HepG2 (cell line): ENCODE results near the gene NELFCD. TPM values are rescaled to one million over a fixed set of nuclear protein-coding genes. Genes with fewer than 3 reads are reported as not detected.
A peak's percentile ranks its signal among the peaks of the same experiment; 100 is the strongest.

Experiments used
- NPAS2 ChIP-seq: sonication (generic); formaldehyde crosslinking; IDR thresholded peaks from 2 replicates; pipeline ENCODE4 v1.8.0; 2022; ENCODE audit warnings: mild to moderate bottlenecking, missing genetic modification reagents, borderline replicate concordance
- POGZ ChIP-seq: sonication (generic); formaldehyde crosslinking; IDR thresholded peaks from 2 replicates; pipeline ENCODE4 v1.4.0; 2020; ENCODE audit warnings: mild to moderate bottlenecking, missing genetic modification reagents
- PRPF4 ChIP-seq: fragments of 200-400 bp; formaldehyde crosslinking; IDR thresholded peaks from 2 replicates; pipeline ENCODE4 v1.6.1; 2016; ENCODE audit warnings: low read length, low read depth; ENCODE audit not compliant: poor library complexity, severe bottlenecking
- YY1 ChIP-seq: IDR thresholded peaks from 2 replicates; pipeline ENCODE4 v1.6.1; 2011; ENCODE audit warnings: low read length, low read depth, moderate library complexity, mild to moderate bottlenecking; ENCODE audit not compliant: insufficient read depth, insufficient replicate concordance
- ZMYM3 ChIP-seq: sonication (generic); formaldehyde crosslinking; IDR thresholded peaks from 2 replicates; pipeline ENCODE4 v1.5.1; 2020; ENCODE audit warnings: mild to moderate bottlenecking, missing genetic modification reagents
- ZMYM4 ChIP-seq: sonication (generic); formaldehyde crosslinking; IDR thresholded peaks from 2 replicates; pipeline ENCODE4 v1.8.1; 2023; ENCODE audit warnings: mild to moderate bottlenecking, missing genetic modification reagents
- ZNF333 ChIP-seq: sonication (generic); formaldehyde crosslinking; IDR thresholded peaks from 2 replicates; pipeline ENCODE4 v1.4.0; 2020; ENCODE audit warnings: mild to moderate bottlenecking, missing genetic modification reagents, borderline replicate concordance
- ZNF414 ChIP-seq: sonication (generic); formaldehyde crosslinking; IDR thresholded peaks from 2 replicates; pipeline ENCODE4 v1.5.0; 2020; ENCODE audit warnings: missing genetic modification reagents
- ZNF687 ChIP-seq: sonication (generic); formaldehyde crosslinking; IDR thresholded peaks from 2 replicates; pipeline ENCODE4 v1.5.1; 2020; ENCODE audit warnings: mild to moderate bottlenecking, missing genetic modification reagents, moderate library complexity
- polyA plus RNA-seq, 8 experiments: library from polyadenylated mRNA; depleted of rRNA in 3 of 8; stranded (reverse) in 7 of 8; unstranded in 1 of 8; fragments of >200 nt; fragmentation: Illumina TruSeq in 4 of 8; extraction: Trizol in 4 of 8; gene quantifications; 2 replicates each; pipeline versions ENCODE4 v1.2.1 to v1.2.3, GENCODE V29; 2011 to 2016; ENCODE audit warnings: low read depth in 4 of 8, missing spikeins in 1 of 8, mixed read lengths in 1 of 8; ENCODE audit not compliant: insufficient read depth in 1 of 8
- total RNA-seq, 5 experiments: library from RNA; depleted of rRNA; stranded (reverse); fragments of >200 nt; fragmentation: Illumina TruSeq; extraction: Trizol; gene quantifications; 2 replicates each; pipeline ENCODE4 v1.2.3, GENCODE V29; 2016; ENCODE audit warnings: low read depth in 1 of 5
- TF ChIP-seq, protein P1 (sequence below): sonication (generic); formaldehyde crosslinking; IDR thresholded peaks from 2 replicates; pipeline ENCODE4 v1.9.0; 2022; ENCODE audit warnings: low read depth, missing genetic modification reagents
- TF ChIP-seq, protein P2 (sequence below): IDR thresholded peaks from 2 replicates; pipeline ENCODE4 v1.6.1; 2016; ENCODE audit warnings: mild to moderate bottlenecking, missing biosample characterization, missing genetic modification reagents

NELFCD gene
- total and polyA plus RNA-seq, 2 of the 13 experiments (the other 11 are each of a cell fraction or from before 2014, with no cell fraction given) = 159 to 203 TPM

GRCh38 chr20:58967652-58968429, 13.2 kb upstream of the NELFCD start (continued):
- TF ChIP-seq, protein P1, sequence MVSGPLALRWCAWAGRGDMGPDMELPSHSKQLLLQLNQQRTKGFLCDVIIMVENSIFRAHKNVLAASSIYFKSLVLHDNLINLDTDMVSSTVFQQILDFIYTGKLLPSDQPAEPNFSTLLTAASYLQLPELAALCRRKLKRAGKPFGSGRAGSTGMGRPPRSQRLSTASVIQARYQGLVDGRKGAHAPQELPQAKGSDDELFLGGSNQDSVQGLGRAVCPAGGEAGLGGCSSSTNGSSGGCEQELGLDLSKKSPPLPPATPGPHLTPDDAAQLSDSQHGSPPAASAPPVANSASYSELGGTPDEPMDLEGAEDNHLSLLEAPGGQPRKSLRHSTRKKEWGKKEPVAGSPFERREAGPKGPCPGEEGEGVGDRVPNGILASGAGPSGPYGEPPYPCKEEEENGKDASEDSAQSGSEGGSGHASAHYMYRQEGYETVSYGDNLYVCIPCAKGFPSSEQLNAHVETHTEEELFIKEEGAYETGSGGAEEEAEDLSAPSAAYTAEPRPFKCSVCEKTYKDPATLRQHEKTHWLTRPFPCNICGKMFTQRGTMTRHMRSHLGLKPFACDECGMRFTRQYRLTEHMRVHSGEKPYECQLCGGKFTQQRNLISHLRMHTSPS (CRISPR knock-in tag) = no peak
- peak; percentile 41; the same call in 1 of the 2 replicates for TF ChIP-seq ZNF687 (CRISPR knock-in tag)
- TF ChIP-seq YY1 = no peak
- no peak for TF ChIP-seq POGZ (CRISPR knock-in tag)
- peak; percentile 52; the same call in 1 of the 2 replicates for TF ChIP-seq ZNF414 (CRISPR knock-in tag)
- TF ChIP-seq ZMYM4 (CRISPR knock-in tag) = no peak
- peak; percentile 39; the same call in 1 of the 2 replicates for TF ChIP-seq ZMYM3 (CRISPR knock-in tag)
- TF ChIP-seq, protein P2, sequence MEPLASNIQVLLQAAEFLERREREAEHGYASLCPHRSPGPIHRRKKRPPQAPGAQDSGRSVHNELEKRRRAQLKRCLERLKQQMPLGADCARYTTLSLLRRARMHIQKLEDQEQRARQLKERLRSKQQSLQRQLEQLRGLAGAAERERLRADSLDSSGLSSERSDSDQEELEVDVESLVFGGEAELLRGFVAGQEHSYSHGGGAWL (CRISPR knock-in tag) = no peak
- no peak for TF ChIP-seq NPAS2 (CRISPR knock-in tag)
- TF ChIP-seq ZNF333 (CRISPR knock-in tag) = no peak
- no peak for TF ChIP-seq PRPF4
